Thoracic aorta (tissue), 2 donors: ENCODE data around the gene IL17REL. TPM values are rescaled to one million over a fixed set of nuclear protein-coding genes. Genes with fewer than 3 reads are reported as not detected.
"Not testable (repeated sequence)": the region's sequence is repeated elsewhere in the genome, so short reads cannot be mapped to it uniquely, and the experiment has no call there.

Experiments used
- ATAC-seq: fragments of 150-250 bp; one replicate; pipeline ENCODE4 v1.8.0; 2017; ENCODE audit warnings: low read depth; ENCODE audit not compliant: insufficient number of reproducible peaks, low FRiP score
- DNase-seq: peaks from one replicate; pipeline ENCODE4 v3.0.0-alpha.2; 2020; ENCODE audit warnings: low spot score
- H3K27ac ChIP-seq, 2 donors: fragments of 200-600 bp; sonication (generic); 1 replicate in 1 of 2; 2 replicates in 1 of 2; pipeline ENCODE4 v1.5.1; 2016; ENCODE audit warnings: mild to moderate bottlenecking in 2 of 2, moderate library complexity in 2 of 2
- H3K27me3 ChIP-seq: fragments of 200-600 bp; sonication (generic); replicated peaks from 2 replicates; pipeline ENCODE4 v1.6.0; 2016; ENCODE audit warnings: mild to moderate bottlenecking; ENCODE audit not compliant: insufficient read depth
- H3K36me3 ChIP-seq: fragments of 200-600 bp; sonication (generic); one replicate; pipeline ENCODE4 v1.5.1; 2016
- H3K4me1 ChIP-seq, 2 donors: fragments of 200-600 bp; sonication (generic); 1 replicate in 1 of 2; 2 replicates in 1 of 2; pipeline versions ENCODE4 v1.5.1 to v1.6.0; 2016; ENCODE audit warnings: low read depth in 2 of 2, mild to moderate bottlenecking in 1 of 2; ENCODE audit not compliant: control insufficient read depth in 1 of 2
- H3K4me3 ChIP-seq: fragments of 200-600 bp; sonication (generic); 2 replicates; pipeline ENCODE4 v1.5.1; 2016; ENCODE audit warnings: mild to moderate bottlenecking
- H3K9me3 ChIP-seq: fragments of 200-600 bp; sonication (generic); 2 replicates; pipeline ENCODE4 v1.5.1; 2016
- total RNA-seq, 2 donors: library from RNA; depleted of rRNA; stranded (reverse); fragments of >200 nt; gene quantifications; one replicate each; pipeline versions ENCODE4 v1.1.0 to v1.2.3, GENCODE V29; 2016
- TF ChIP-seq, protein P1 (sequence below): fragments of 200-600 bp; sonication (generic); IDR thresholded peaks from one replicate; pipeline ENCODE4 v1.5.1; 2019; ENCODE audit warnings: antibody characterized with exemption

Gene IL17REL
- total RNA-seq, 2 donors from 2014 or later: not detected

DNA sequence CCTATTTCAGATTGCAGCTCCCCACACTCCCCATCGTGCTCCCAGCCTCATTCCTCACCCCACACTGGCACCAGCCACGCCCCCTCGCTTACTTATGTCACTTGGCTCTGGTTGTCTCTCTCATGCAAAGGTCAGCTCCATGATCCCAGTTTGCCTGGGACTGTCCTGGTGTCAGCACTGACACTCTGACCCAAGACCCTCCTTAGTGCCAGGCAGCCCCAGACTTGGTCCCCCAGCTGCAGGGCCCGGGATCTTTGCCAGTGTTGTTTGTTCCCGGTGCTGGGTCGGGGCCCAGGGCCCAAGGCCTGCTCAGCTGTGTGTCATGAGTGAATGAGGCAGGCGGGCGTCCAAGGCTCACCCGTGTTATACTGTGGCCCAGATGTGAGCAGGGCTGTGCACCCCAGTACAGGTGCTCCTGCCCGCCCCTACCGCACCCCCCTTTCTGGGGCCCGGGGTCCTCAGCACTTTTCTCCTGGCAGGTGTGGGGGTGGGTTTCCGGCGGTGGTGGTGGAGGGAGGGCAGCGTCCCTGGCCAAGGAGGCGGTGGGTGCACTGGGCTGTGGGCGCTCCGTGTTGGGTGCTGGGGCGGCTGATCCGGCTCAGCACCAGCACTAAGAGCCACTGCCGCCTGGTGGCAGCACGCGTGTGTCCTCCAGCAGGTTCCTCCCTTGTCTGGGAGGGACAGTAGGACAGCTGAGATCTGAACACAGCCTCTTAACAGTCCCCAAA lies 19.5 kb downstream of the IL17REL start:
- ATAC-seq: no peak
- peak; percentile 2 for DNase-seq

DNA sequence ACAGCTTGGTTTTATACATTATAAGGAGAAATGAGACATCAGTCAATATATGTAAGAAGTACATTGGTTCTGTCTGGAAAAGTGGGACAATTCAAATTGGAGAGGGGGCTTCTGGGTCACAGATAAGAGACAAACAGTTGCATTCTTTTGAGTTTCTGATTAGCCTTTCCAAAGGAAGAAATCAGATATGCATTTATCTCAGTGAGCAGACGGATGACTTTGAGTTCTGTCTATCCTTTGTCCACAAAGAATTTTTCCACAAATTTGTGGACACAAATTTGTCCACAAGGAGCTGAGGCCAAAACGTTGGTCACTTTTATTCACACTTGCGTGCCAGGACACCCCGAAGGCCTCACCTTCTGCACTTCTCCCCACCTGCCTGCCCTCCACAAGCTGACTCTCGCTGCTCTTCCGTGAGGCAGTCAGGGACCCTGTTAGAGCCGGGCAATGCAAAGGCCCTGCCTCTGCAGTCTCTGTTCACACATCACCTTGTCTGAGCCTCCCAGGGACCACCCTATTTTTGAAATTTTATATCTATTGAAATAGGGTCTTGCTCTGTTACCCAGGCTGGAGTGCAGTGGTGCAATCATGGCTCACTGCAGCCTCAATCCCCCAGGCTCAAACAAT lies 20.5 kb downstream of the IL17REL start:
- Histone ChIP-seq H3K9me3 (peaks cover 6% of the 10 kb centered on the region), H3K4me3 (no peak overlapping the region), H3K27ac (no peak overlapping the region), H3K27me3 (no peaks in the 10 kb centered on the region), H3K36me3 (no peaks in the 10 kb centered on the region), H3K4me1 (no peaks in the 10 kb centered on the region)
- no peak for DNase-seq
- TF ChIP-seq, protein P1, sequence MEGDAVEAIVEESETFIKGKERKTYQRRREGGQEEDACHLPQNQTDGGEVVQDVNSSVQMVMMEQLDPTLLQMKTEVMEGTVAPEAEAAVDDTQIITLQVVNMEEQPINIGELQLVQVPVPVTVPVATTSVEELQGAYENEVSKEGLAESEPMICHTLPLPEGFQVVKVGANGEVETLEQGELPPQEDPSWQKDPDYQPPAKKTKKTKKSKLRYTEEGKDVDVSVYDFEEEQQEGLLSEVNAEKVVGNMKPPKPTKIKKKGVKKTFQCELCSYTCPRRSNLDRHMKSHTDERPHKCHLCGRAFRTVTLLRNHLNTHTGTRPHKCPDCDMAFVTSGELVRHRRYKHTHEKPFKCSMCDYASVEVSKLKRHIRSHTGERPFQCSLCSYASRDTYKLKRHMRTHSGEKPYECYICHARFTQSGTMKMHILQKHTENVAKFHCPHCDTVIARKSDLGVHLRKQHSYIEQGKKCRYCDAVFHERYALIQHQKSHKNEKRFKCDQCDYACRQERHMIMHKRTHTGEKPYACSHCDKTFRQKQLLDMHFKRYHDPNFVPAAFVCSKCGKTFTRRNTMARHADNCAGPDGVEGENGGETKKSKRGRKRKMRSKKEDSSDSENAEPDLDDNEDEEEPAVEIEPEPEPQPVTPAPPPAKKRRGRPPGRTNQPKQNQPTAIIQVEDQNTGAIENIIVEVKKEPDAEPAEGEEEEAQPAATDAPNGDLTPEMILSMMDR: no peak
- no peak for ATAC-seq

More for the DNA sequence above, 19.5 kb downstream of the IL17REL start:
- Histone ChIP-seq H3K27me3 (no peaks in the 10 kb centered on the region), H3K4me1 (no peaks in the 10 kb centered on the region), H3K9me3 (peaks cover 6% of the 10 kb centered on the region), H3K27ac (no peak overlapping the region), H3K36me3 (no peaks in the 10 kb centered on the region), H3K4me3 (no peak overlapping the region)
- TF ChIP-seq, protein P1: peak; percentile 60

DNA sequence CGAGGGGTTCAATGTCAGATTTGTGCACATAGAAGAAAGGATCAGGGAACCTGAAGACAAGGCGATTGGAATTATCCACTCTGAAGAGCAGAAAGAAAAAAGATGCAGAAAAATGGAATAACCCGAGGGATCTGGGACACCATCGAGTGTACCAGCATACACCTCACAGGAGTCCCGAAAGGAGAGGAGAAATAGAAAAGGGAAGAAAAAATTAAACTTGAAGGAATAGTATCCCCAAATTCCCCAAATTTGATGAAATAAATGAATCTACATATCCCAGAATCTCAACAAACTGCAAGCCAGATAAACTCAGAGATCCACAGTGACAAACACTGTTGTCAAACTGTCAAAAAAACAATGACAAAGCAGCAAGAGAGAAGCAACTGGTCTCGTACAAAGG lies 21.4 kb downstream of the IL17REL start:
- TF ChIP-seq, protein P1: no peak
- Histone ChIP-seq H3K9me3 (peaks cover 11% of the 10 kb centered on the region), H3K4me1 (no peaks in the 10 kb centered on the region), H3K36me3 (no peaks in the 10 kb centered on the region), H3K27ac (no peak overlapping the region), H3K27me3 (no peaks in the 10 kb centered on the region), H3K4me3 (no peak overlapping the region)
- ATAC-seq (no peak), DNase-seq (no peak)

GRCh38 chr22:49989826-49990225 lies 22.7 kb downstream of the IL17REL start:
- not testable (repeated sequence) for H3K27ac ChIP-seq, H3K4me1 ChIP-seq, ATAC-seq, H3K27me3 ChIP-seq, H3K4me3 ChIP-seq, DNase-seq, H3K36me3 ChIP-seq
- peaks cover 18% of the 10 kb centered on the region for H3K9me3 ChIP-seq

GRCh38 chr22:49986325-49986724 lies 26.2 kb downstream of the IL17REL start:
- no peaks in the 10 kb centered on the region for H3K4me1 ChIP-seq
- TF ChIP-seq, protein P1: no peak
- H3K4me3 ChIP-seq: no peak overlapping the region
- DNase-seq (no peak), ATAC-seq (no peak)
- H3K27me3 ChIP-seq: no peaks in the 10 kb centered on the region
- H3K27ac ChIP-seq: no peak overlapping the region
- H3K36me3 ChIP-seq: no peaks in the 10 kb centered on the region
- H3K9me3 ChIP-seq: peaks cover 18% of the 10 kb centered on the region
